Pericardium fibroblast (primary cell): Measurements from ENCODE around the gene SP5. TPM values are rescaled to one million over a fixed set of nuclear protein-coding genes. Genes with fewer than 3 reads are reported as not detected.

Experiments
- total RNA-seq: library from RNA; depleted of rRNA; stranded (reverse); fragments of >200 nt; gene quantifications from 2 replicates; pipeline ENCODE4 v1.2.3, GENCODE V29; 2015

Gene SP5
- not detected in 2 replicates for total RNA-seq

GRCh38 chr2:170715062-170715931, at the start of gene SP5:
Gene SP5 (plus strand): TSS chr2:170715337. CDS start chr2:170715513, 176 bp downstream.

Other genes with a start within 250 kb of the SP5 start
- 0.34 TPM in 1 of 2 replicates, not detected in the other for gene ERICH2, start 55.0 kb downstream of the SP5 start, total RNA-seq
- not detected in 2 replicates for gene GAD1, start 101.5 kb downstream of the SP5 start, total RNA-seq
- gene GORASP2, start 213.9 kb downstream of the SP5 start, total RNA-seq: 60.9 and 112 TPM in 2 replicates